Iris pigment epithelial cell (primary cell): ENCODE data around the gene TM9SF4.
A peak's percentile ranks its signal among the peaks of the same experiment; 100 is the strongest.
"Not testable (repeated sequence)": the region's sequence is repeated elsewhere in the genome, so short reads cannot be mapped to it uniquely, and the experiment has no call there.

Experiments used
- DNase-seq: peaks from one replicate; pipeline ENCODE4 v3.0.0-alpha.2; 2011; ENCODE audit warnings: low read depth

The TM9SF4 gene

DNA sequence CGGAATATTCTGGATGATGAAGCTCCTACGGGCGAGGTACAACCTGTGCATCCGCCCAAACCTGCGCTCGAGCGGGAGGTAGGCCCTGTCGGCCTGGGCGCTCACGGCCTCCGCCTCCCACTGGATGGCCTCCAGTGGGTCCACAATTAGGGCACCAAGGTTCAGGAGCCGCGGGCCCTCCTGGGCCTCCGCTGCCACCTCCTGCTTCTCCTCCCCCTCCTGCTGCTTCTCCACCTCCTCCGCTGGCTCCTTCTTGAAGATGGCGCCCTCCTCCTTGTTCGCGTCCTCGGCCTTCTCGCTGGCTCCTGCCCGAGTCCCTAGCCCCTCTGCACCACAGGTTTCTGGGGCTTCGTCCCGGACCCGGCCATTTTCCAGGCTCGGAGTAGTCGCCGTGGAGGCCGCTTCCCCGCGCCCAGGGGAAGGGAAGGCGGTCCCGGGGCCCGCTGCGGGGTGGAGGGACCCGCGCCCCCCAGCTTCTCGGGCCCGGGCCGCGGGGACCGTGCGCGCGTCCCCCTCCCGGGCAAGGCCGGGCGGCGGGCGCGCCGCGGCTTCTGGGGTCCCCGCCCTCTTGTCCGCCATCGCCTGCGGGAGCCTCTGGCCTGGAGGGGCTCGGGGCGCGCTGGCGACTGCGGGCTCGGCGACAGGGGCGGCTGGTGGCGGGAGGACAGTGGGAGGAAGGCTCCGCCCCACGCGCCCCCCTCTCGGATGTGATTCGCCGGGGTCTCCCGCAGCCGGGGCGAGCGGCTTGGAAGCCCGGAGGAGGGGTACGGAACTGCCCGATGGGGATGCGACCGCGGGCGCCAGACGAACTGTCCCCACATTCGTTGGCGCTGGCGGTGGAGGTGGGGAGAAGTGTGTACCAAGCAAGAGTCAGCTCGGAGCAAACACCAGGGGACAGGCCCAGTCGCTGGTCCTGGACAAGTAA is 80.4 kb downstream of the TM9SF4 start:
- DNase-seq = peak; percentile 36

GRCh38 chr20:32190616-32191415 is 81.3 kb downstream of the TM9SF4 start:
- DNase-seq = no peak

DNA sequence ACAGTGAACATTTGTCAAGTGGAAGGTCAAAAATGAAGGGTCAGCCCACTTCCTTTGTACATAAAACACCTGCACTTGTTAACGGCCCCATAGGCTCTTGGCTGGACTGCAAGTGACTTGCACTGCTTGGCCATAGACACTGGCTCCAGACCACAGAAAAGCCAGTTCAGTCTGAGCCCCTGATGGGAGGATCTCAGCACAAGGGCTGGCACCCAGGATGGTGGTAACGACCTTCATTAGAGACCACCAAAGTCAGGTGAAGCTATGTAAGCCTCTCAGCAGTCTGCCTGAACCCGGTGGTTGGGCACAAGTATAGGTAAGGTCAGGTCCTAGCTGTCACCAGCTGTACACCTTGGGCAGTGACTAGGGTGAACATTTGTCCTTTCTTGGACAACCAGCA is 81.9 kb downstream of the TM9SF4 start:
- no peak for DNase-seq

DNA sequence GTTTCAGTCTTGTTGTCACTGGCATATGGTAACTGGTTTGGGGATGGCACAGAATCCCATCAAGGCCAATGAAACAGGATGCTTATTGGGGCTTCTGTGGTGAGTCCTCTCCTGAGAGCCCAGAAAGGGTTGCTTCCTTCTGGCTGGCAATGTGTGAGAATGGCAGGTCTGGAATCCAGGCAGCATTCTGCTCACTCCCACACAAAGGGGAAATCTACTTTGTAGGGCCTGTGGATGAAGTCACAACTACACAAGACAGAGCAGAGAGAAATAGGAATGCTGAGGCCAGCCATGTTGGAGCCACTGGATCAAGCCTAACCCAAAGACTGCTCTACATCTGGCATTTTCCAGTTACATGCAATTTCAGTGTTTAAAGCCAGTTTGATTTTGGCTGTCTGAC is 82.4 kb downstream of the TM9SF4 start:
- peak; percentile 31 for DNase-seq

- DNase-seq = no peak
These were observed 83.2 kb downstream of the TM9SF4 start for GRCh38 chr20:32192698-32193097.

DNA sequence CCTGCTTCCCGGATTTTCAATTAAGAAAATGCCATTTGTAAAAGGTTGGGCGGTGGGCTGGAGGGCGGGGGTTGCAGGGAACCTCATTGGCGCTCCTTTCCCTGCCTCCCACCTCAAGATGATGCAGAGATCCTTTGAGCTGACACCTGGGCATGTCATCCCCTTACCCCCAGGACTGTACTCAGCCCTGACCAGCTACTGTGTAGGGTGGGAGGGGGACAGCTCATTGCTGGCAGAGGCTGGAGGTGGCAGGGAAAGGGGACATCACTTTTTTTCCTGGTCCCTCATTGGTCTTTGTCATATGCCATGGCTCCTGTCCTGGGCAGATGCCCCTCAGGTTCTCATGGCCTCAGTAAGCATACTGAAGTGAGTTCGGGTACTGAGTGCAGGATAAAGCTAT is 83.8 kb downstream of the TM9SF4 start:
- DNase-seq = not testable (repeated sequence)

- DNase-seq = no peak
These were observed 84.5 kb downstream of the TM9SF4 start for GRCh38 chr20:32193996-32194395.

DNA sequence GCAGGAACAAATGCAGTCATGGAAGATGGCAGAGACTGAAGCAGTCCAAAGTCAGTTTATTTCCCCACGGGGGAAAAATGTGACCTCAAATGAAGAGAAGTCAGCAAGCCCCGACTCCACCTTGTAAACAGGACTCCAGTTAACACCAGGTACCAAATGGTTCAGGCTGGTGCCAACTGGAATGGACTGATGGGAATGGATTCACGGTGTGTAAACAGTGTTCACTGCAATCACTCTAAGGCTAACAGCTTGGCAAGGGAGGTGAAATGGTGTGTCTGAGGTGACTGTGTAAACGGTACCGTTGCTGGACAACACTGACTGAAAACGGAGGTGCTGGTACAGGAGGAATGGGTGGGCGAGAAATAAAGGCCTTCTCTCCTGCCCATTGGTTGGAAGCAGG is 86.1 kb downstream of the TM9SF4 start:
- DNase-seq = no peak

- DNase-seq = not testable (repeated sequence)
These were observed 87.1 kb downstream of the TM9SF4 start for GRCh38 chr20:32196613-32197012.

- not testable (repeated sequence) for DNase-seq
These were observed 87.6 kb downstream of the TM9SF4 start for GRCh38 chr20:32197136-32197535.

- DNase-seq = no peak
These were observed 89.5 kb downstream of the TM9SF4 start for GRCh38 chr20:32199006-32199405.

DNA sequence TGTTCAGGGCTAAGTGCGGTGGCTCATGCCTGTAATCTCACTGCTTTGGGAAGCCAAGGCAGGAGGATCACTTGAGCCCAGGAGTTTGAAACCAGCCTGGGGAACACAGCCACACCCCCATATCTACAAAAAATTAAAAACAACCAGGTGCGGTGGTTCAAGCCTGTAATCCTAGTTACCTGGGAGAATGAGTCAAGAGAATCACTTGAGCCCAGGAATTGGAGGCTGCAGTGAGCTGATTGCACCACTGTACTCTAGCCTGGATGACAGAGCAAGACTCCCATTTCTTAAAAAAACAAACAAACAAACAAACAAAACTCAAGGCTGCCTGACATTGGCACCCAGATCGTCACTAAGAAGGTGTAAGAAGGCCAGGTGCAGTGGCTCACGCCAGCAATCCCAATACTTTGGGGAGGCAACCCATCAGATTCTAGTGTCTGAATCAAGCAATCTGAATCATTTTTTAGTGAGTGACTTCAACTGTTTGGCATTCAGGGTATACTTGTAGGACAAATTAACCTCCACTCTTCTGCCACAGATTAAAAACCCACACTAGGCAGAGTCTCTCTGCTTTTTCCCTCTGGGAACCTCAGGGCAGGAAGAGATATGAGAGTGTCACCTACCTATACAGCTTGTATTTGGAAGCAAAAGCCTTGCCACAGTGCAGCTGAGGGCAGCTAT is 91.9 kb downstream of the TM9SF4 start:
- DNase-seq = peak; percentile 38

- peak; percentile 31 for DNase-seq
These were observed 92.5 kb downstream of the TM9SF4 start for GRCh38 chr20:32201977-32202363.

DNA sequence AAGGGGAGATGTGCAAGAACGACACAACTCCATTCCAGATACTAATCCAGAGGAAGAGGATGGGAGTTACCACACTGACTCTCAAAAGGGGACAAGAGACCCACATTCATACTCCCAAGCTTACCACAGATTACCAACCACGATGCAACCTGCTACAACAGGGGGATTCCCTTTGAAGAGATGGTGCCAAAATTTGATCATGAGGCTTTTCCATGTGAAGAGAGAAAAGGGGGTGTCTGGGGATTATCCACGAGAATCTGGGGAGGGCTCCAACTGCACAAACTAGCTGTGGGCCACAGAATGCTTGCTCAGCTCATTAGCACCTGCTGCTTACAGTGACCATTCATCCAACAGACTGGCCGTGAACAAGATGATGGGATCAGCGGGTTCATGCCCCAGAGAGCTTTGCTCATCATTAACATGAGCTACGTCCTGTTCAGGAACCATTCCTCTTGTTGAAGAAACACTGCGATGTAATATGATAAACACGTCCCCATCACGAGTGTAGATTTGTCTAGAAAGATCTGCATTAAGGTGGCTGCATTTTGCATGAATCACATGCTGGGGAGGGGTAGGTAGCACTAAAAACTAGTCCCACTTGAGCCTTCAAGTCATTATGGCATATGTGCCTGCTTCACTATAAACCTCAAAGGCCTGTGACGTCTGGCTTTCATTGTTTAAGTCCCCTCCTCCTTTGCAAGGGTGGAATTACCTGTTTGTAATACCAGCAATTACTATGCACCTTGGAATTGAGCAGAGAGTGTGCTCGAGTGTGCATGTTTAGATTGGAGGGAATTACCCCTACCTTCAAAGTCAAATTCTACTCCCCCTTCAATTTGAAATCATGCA is 94.1 kb downstream of the TM9SF4 start:
- peak; percentile 38 for DNase-seq

- peak; percentile 54 for DNase-seq
These were observed 94.9 kb downstream of the TM9SF4 start for GRCh38 chr20:32204205-32205109.

GRCh38 chr20:32205110-32205842 is 95.8 kb downstream of the TM9SF4 start:
- peak; percentile 40 for DNase-seq

DNA sequence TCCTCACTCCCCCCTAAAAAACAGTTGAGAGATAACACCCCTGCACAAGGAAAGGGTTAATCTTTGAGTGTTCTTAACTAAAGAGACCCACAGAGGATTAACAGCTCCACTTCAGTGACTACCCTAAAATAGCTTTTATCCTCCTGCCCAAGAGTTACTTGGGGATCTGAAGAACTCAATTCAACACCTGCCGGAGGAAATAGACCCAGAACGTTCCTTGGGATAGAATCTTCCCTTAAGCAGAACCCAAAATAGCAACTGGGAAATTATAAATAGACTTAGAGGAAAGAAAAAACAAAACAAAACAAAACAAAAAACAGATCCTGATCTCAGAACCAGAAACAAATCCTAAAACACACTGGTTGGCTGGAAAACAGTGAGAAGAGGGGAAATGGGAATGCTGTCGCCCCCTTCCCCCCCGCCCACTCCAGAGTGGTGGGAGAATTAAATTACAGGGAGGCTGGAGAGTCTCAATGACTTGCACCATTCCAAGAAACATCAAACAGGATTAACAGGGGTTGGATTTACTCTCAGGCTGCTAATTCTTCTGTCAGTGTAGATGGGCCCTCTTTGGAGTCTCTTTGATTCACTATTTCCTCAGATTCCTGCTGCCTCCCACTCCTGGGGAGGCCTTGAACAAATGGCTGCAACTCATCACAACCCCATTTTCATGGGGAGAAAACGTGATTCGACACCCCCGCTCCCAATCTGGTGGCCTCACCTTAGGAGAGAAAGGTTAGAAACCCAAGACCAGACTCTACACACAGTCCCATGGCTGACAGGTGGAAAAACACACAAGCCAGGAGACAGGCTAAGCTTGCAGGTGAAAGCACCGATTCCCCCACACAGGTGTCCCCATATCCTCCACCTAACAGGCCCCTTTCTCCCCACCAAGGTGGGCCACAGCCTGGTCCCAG is 96.6 kb downstream of the TM9SF4 start:
- no peak for DNase-seq

DNA sequence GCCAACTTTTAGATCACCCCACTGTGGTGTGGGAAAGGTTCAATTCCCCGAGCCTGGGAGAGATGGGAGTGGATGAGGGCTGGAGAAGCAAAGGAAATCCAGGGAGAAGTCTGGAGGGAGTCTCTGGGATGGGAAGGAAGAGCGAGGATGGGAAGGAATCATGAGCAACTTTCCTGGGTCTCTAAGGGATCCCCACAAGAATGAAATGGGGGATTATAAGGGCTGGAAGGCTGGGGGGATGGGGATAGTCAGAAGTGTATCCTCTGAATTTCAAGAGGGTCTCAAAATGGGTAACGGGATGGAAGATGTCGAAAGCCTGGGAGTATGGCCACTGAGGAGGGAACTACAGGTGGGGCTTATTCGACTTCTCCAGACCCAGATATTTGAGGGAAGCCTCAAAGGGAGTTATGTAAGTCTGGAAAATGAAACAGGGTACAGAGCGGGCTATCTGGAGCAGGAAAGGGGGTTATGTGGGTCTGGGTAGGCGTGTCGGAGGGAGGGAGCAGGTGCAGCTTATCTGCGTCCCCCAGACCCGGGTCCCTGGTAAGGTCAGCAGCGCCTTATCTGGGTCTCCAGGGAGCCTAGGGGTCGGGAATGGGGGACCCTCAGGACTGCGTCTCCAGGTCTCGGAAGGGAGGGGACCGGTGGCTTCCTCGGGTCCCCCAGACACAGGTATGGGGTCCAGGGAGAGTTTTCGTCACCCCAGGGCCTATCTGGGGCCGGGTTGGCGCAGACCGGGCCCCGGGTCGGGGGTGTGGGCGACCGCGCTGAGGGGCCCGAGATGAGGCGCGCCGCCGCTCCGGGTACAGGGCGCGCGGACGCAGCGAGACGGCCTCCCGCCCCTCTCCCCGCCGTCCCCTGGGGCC is 97.5 kb downstream of the TM9SF4 start:
- no peak for DNase-seq
